ENCODE results near the gene PIERCE2.
A peak's percentile ranks its signal among the peaks of the same experiment; 100 is the strongest.

PIERCE2 gene

GRCh38 chr15:55401786-55402246, 6.5 kb upstream of the PIERCE2 start:
- Histone ChIP-seq H3K27ac (ENCODE audit: low read length) (no peak overlapping the region), H3K4me1 (ENCODE audit: insufficient read depth, low read length) (peaks cover 41% of the 10 kb centered on the region), H3K79me2 (ENCODE audit: insufficient read depth, low read length) (peaks cover 33% of the 10 kb centered on the region; the same call in 1 of the 2 replicates)

GRCh38 chr15:55402707-55403106, 5.6 kb upstream of the PIERCE2 start:
- Histone ChIP-seq H3K4me1 (ENCODE audit: insufficient read depth, low read length) (peaks cover 48% of the 10 kb centered on the region), H3K36me3 (ENCODE audit: insufficient read depth, low read length) (no peaks in the 10 kb centered on the region), H4K20me1 (ENCODE audit: insufficient read depth, low read length) (no peaks in the 10 kb centered on the region), H3K27me3 (ENCODE audit: insufficient read depth, low read length, poor library complexity) (no peaks in the 10 kb centered on the region), H3K9ac (ENCODE audit: low read depth, low read length) (0 out of 2 replicates have a peak overlapping the region, but pooled peaks have one; percentile 26), H3K79me2 (ENCODE audit: insufficient read depth, low read length) (peaks cover 40% of the 10 kb centered on the region), H3K27ac (ENCODE audit: low read length) (peak overlapping the region; percentile 1; the same call in 1 of the 2 replicates), H2AFZ (ENCODE audit: low read depth, low read length) (no peak overlapping the region), H3K9me3 (ENCODE audit: insufficient read depth, low read length, severe bottlenecking) (no peaks in the 10 kb centered on the region), H3K4me2 (ENCODE audit: insufficient read depth, low read length) (no peak overlapping the region), H3K4me3 (ENCODE audit: low read depth in 1 of 2, low read length in 2 of 2) (no peak overlapping the region)
- TF ChIP-seq CTCF (IDR thresholded peaks at IDR 0.05; ENCODE audit: borderline replicate concordance, extremely low read depth, low read length, poor library complexity, severe bottlenecking) (no peak), EZH2 (IDR thresholded peaks at IDR 0.05; ENCODE audit: borderline replicate concordance, low read depth, low read length, severe bottlenecking) (no peak)
- ATAC-seq (ENCODE audit: insufficient read depth, low read depth) (no peak), DNase-seq (no peak)

More at GRCh38 chr15:55401786-55402246, 6.5 kb upstream of the PIERCE2 start:
- no peak overlapping the region for H2AFZ ChIP-seq (ENCODE audit: low read depth, low read length)
- H3K27me3 ChIP-seq (ENCODE audit: insufficient read depth, low read length, poor library complexity): no peaks in the 10 kb centered on the region
- ATAC-seq (ENCODE audit: insufficient read depth, low read depth): no peak
- H3K4me2 ChIP-seq (ENCODE audit: insufficient read depth, low read length): no peak overlapping the region
- no peak overlapping the region for H3K4me3 ChIP-seq (ENCODE audit: low read depth in 1 of 2, low read length in 2 of 2)
- no peak overlapping the region for H3K9ac ChIP-seq (ENCODE audit: low read depth, low read length)
- DNase-seq: no peak
- H3K9me3 ChIP-seq (ENCODE audit: insufficient read depth, low read length, severe bottlenecking): no peaks in the 10 kb centered on the region
- TF ChIP-seq CTCF (IDR thresholded peaks at IDR 0.05; ENCODE audit: borderline replicate concordance, extremely low read depth, low read length, poor library complexity, severe bottlenecking) (no peak), EZH2 (IDR thresholded peaks at IDR 0.05; ENCODE audit: borderline replicate concordance, low read depth, low read length, severe bottlenecking) (no peak)
- H3K36me3 ChIP-seq (ENCODE audit: insufficient read depth, low read length): no peaks in the 10 kb centered on the region
- H4K20me1 ChIP-seq (ENCODE audit: insufficient read depth, low read length): no peaks in the 10 kb centered on the region

- no peak for DNase-seq
Measured at GRCh38 chr15:55403531-55403930, 4.8 kb upstream of the PIERCE2 start.

More at GRCh38 chr15:55403531-55403930, 4.8 kb upstream of the PIERCE2 start:
- Histone ChIP-seq H3K27me3 (ENCODE audit: insufficient read depth, low read length, poor library complexity) (no peaks in the 10 kb centered on the region), H3K27ac (ENCODE audit: low read length) (peak overlapping the region; percentile 54), H4K20me1 (ENCODE audit: insufficient read depth, low read length) (no peaks in the 10 kb centered on the region), H3K4me3 (ENCODE audit: low read depth in 1 of 2, low read length in 2 of 2) (no peak overlapping the region), H3K4me1 (ENCODE audit: insufficient read depth, low read length) (peaks cover 49% of the 10 kb centered on the region), H3K79me2 (ENCODE audit: insufficient read depth, low read length) (peaks cover 44% of the 10 kb centered on the region), H3K9ac (ENCODE audit: low read depth, low read length) (peak overlapping the region; percentile 26), H3K9me3 (ENCODE audit: insufficient read depth, low read length, severe bottlenecking) (no peaks in the 10 kb centered on the region), H3K36me3 (ENCODE audit: insufficient read depth, low read length) (no peaks in the 10 kb centered on the region), H2AFZ (ENCODE audit: low read depth, low read length) (no peak overlapping the region; the same call in 1 of the 2 replicates), H3K4me2 (ENCODE audit: insufficient read depth, low read length) (peak overlapping the region; percentile 47)
- TF ChIP-seq CTCF (IDR thresholded peaks at IDR 0.05; ENCODE audit: borderline replicate concordance, extremely low read depth, low read length, poor library complexity, severe bottlenecking) (no peak), EZH2 (IDR thresholded peaks at IDR 0.05; ENCODE audit: borderline replicate concordance, low read depth, low read length, severe bottlenecking) (no peak)
- no peak for ATAC-seq (ENCODE audit: insufficient read depth, low read depth)

Data from DND-41 (cell line).